NCI-H187 (cell line): ENCODE measurements around the gene SOX12.
A peak's percentile ranks its signal among the peaks of the same experiment; 100 is the strongest.
"Not testable (repeated sequence)": the region's sequence is repeated elsewhere in the genome, so short reads cannot be mapped to it uniquely, and the experiment has no call there.

ENCODE experiments used
- DNase-seq, 2 experiments: peaks; one replicate each; lab custom pipeline; 2025; lab: John Stamatoyannopoulos, UW

The SOX12 gene

DNA sequence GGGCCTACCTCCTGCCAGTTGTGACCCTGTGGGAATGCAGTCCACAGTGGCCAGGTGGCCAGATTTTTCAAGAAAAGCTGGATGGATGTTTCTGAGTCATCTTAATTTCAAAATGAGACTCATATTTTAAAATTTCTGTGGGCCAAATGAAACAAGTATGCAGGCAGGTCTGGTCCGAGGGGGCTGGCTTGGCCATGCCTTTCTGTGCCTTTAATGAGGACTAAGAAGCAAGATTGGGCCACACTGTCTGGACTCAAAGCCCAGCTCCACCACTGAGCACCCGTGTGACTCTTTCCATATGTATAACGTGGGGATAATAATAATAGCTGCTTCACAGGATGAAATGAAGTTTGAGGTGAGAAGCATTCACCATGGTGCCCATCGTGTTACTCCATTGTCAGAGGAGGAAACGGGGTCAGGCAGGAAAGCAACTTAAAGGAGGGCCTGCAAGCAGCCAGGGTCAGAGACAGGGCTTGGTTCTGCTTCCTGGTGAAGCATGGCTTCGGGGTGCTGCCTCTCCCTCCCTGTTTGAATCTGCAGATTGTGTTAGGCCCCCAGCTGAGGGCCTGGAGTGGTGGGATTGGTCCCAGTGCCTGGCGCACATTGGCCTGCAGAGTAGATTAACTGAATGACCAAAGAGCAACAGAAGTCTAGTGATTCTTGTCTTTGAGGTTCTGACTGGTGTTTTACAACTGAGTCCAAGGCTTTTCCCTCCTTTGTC is 3.8 kb downstream of the SOX12 start:
- no peak for DNase-seq

DNA sequence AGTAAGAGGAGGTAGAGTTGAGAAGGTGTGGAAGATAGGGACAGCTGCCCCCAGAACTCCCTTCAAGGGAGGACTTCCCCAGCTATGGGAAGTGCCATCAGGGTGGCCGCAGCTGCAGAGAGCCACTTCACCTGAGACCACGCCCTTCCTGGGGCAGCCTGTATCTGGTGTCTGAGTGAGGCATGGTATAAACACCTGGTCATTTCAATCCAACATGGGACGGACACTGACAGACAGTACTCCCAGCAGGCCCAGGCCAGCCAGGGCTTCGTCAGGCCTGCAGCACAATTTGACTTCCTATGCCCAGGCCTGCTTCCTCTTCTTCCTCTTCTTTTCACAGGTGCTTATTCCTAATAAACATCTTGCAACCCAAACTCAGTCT is 4.5 kb downstream of the SOX12 start:
- DNase-seq: peak; percentile 38 to 72

DNA sequence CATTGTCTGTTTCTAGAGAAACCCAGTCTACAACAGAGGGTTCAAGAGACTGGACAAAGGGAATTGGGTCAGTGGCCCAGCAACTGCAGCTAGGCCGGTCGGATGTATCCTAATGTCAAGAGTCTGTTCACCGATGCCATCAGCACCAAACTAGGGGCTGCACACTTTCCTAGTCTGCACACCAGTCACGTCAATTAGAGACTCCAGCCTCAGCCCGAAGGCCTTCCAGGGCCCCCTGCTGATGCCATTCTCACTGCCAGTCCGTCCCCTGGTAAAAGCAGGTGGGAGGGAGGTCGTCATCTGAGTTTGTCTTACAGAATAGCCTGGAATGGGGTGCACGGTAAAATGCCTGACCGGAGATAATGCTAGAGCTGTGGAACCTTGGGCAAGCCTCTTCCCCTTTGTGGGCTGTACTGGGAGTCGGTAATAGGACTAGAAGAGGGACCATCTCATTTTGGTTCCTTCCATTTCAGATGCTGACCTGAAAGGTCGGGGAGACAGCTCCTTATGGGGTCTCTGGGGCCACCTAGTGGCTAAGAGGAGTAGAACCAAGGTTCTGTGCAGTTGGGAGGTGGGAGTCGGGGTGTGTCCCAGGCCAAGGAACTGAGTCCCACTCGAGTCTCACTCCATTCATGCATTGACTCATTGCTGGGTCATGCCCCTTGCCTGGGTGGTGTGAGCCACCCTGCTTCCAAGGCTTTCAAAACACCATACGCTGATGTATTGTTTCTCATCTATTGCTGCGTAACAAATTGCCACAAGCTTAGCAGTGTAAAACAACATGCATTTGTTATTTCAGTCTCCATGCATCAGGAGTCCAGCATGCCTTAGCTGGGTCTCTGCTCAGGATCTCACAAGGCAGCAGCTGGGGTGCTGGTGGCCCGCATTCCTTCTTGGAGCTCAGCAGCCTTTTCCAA is 5.1 kb downstream of the SOX12 start:
- peak in 1 of 2 experiments; percentile 39 for DNase-seq

DNA sequence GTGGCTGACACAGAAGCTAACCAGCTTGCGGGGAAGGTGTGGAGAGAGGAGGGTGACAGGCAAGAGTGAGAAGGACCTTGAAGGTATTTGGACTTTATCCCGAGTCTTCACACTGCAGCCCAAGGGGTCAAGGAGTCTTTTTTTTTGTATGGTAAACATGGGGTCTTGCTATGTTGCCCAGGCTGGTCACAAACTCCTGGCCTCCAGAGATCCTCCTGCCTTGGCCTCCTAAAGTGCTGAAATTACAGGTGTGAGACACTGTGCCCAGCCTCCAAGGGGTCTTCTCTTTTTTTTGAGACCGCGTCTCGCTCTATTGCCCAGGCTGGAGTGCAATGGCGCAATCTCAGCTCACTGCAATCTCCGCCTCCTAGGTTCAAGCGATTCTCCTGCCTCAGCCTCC is 9.2 kb downstream of the SOX12 start:
- DNase-seq: no peak

DNA sequence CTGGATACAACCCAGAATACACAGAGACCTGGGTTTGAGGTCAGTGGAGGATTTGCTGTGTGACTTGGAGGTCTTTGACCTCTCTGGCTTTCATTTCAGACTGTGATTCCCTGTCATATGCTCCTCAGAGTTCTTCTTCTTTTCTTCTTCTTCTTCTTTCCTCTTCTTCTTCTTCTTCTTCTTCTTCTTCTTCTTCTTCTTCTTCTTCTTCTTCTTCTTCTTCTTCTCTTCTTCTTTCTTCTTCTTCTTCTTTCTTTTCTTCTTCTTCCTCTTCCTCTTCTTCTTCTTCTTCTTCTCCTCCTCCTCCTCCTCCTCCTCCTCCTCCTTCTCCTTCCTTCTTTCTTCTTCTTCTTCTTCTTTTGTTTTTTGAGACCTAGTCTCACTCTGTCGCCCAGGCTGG is 10.7 kb downstream of the SOX12 start:
- DNase-seq: not testable (repeated sequence)

DNA sequence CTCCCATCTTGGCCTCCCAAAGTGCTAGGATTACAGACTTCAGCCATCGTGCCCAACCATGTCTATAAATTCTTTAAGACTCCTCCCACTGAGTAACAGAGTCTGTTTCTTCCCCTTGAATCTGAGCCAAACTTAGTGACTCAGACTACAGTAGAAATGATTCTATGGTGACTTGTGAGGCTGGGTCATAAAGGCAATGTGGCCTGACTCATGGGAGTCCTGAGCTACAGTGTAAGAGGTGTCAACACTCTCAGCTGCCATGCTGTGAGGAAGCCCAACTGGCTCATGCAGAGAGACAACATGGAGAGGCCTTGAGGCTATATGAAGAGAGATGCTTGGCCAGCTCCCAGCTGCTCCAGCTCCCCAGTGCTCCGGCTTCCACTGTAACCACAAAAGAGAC is 16.3 kb downstream of the SOX12 start:
- DNase-seq: no peak

DNA sequence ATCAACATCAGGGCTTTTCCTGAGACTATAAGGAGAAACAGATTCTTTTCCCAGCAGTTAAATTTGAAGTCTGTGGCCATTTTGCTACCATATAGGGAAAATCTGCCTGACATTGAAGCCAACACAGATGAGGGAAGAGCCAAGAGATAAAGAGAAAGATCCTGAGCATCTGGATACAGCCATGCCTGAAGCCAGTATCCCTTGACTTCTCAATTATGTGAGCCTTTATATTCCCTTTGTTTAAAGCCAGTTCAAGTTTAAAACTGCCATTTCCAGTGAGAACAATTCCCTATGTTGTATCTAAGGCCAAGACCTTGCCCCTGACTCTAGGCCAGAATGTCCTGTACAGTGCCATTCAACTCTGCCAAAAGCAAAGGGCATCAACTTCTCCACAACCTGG is 17.8 kb downstream of the SOX12 start:
- DNase-seq: no peak

DNA sequence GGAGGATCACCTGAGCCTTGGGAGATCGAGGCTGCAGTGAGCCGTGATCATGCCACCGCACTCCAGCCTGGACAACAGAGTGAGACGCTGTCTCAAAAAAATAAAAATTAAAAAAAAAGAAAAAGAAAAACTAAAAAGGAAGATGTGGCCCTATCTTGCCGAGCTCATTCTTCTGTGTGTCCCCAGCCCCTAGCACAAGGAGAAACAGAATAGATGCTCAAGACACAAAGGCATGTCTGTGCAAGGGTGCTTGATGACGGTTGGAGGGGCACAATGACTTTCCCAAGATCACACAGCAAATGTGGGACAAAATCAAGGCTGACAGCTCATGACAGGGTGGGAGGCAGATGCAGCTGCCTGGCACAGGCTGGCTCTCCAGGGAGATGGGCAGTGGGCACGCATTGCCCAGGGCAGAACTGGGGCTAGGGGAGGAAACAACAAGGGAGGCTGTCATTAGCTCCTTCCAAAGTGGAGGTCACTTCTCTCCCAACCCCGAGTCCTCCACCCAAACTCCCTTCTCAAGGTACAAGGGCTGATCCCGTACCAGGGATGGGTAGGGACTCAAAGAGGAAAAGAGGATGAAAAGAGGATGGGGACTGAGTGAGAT is 20.8 kb downstream of the SOX12 start:
- DNase-seq: no peak

DNA sequence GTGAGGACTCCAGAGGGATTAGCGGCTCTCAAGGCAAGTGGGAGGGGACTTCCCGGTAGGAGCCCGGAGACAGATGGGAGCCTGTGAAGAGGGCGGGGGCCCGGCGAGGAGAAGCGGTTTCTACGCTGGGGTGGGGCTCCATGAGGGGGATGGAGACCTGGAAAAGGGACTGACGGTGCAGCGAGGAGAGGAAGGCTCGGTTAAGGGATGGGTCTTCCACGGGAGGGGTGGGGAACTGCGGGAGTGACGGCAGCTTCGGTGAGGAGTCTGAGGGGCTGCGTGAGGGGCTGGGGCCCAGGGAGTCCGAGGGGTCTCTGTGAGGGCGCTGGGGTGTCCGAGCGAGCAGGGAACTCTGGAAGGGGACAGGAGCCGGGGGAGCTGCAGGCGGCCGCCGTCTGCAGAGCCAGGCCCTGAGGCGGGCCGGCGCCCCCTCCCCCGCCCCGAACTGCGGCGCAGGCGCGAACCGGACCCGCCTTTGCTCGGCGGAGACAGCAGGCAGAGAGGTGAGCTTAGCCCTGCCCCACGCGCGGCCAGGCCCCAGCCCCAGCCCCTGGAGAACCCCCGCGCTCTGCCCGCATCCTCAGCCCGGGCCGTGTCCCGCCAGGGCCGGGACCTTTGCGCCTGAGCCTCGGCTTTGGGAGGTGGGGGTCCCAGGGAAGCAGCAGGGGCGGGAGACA is 21.4 kb downstream of the SOX12 start, which contains the start of gene NRSN2:
Gene NRSN2 (plus strand): TSS at position 472 of the 677 bp plus-strand sequence. CDS start 2,533 bp downstream, outside the sequence.
- DNase-seq: peak; percentile 21 to 75

DNA sequence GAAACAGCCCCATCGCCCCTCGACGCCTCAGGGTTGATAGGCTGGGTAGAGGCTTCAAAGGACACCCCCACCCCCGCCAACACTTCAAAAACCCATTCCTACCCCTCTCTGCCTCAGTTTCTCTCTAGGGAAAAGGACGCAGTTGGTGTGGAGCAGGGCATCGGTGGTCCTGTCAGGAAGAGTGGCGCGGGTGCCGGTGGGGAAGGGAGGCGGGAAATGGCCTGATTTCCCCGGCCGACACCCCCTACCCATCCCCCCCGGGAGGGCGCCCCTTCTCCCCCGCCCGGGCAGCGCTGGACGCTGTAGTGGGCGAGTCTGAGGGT is 21.9 kb downstream of the SOX12 start:
- DNase-seq: no peak

DNA sequence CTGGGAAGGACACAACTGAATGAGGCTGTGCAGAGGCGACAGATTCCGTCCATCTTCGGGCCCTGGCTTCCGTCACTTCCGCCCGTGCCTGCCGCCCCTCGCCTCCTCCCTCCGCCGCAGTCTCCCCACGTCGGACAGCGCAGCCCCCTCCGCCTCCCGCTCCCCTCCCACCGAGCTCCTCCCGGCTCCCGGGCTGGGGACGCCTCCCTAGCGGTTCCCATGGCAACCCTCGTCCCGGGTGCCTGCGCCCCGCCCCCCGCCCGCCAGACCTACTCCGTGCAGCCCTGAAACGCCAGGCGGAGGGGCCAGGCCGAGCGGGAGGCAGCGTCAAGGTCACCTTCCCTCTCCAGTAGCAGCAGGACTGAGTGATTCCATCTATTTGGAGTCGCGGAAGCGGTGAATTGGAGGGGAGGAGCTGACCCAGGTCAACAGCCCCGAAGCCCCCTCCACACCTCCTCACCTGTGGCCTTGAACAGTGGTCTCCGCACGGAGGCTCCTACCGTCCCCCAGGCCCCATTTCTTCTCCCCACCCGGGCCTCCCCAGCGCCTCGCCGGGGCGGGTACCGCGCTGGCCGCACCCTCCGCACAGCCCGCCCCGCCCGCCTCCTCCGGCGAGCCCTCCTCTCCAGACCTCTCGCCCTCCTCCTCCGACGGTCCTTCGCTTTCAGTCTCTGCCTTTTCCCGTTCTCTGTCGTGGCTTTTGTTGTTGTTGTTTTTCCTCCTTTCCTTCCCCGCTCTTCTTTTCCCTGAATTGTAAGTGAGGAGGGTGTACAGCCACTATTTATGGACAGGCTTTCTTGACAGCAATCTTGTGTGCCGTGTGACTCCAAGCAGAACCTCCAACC is 22.5 kb downstream of the SOX12 start:
- peak; percentile 93 to 98 for DNase-seq

DNA sequence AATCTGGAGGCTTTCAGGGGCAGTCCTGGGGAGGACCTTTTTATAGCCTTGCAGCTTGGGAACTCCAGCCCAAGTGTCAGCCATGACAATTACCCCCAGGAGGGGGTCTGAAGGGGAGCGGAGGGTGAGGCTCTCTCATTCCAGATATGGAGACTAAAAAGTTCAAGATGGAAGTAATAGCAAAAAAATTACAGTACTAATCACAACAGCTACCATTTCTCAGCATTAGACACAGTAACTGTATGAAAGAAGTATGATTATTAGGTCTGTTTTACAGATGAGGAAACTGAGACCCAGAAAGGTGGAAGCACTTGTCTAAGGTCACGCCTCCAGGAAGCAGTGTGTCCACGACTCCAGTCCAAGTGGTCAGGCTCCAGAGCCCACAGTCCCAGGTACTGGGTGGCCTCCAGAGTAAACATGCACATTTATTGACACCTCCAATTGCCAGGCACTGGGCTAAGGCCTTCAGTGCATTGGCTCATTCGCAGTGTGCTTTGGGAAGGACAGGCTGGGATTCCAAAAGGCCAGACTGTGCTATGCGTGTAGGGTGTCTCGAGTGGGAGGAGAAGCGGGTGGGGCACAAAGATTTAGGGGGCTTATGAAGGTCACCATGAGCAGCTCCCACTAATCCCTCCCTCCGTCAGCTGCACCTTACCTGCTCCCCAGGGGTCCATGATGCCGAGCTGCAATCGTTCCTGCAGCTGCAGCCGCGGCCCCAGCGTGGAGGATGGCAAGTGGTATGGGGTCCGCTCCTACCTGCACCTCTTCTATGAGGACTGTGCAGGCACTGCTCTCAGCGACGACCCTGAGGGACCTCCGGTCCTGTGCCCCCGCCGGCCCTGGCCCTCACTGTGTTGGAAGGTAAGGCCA is 23.9 kb downstream of the SOX12 start:
- DNase-seq: no peak

DNA sequence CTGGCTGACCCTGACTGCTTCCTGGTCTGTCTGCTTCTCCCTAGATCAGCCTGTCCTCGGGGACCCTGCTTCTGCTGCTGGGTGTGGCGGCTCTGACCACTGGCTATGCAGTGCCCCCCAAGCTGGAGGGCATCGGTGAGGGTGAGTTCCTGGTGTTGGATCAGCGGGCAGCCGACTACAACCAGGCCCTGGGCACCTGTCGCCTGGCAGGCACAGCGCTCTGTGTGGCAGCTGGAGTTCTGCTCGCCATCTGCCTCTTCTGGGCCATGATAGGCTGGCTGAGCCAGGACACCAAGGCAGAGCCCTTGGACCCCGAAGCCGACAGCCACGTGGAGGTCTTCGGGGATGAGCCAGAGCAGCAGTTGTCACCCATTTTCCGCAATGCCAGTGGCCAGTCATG is 27.8 kb downstream of the SOX12 start:
- no peak for DNase-seq

DNA sequence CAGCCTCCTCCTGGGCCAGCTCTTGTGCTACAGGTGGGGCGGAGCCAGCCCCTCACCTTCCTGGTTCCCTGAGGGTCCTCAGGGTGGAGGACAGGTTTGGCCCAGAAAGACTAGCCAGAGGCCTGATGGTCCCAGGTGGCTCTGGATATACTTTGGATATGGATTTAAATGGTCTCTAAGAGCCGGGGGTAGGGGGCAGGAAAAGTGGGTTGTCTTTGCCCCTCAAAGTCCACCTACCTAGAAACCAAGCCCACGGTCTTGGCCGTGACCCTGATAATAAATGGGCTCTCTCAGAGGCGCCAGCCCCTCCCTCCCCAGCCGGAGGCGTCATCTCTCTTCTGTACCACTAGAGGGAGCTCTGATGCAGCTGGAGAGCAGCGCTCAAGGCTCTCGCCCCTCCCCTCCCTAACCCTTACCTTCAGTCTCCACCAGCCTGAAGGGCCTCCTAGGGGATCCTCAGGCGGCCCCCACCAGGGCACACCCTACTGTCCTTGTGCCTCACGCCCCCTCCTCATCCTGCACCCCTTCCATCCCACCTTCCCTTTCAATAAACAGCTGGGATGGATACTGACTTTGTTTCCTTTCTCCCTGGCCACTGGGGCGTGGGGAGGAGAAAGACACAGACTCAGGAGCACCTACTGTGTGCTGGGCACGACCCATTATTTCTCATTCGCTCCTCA is 29.1 kb downstream of the SOX12 start:
- DNase-seq: peak; percentile 22 to 55

DNA sequence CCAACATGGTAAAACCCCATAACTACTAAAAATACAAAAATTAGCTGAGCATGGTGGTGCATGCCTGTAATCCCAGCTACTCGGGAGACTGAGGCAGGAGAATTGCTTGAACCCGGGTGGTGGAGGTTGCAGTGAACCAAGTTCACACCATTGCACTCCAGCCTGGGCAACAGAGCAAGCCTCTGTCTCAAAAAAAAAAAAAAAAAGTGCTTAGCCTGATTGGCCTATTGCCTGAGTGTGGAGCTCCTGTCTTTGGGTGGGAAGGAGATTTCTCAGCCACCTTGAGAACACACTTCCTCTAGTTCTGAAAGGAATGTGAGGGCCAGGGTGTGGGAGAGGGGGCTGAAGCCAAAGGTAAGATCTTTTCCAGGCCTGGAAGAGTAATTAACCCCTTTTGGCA is 30.8 kb downstream of the SOX12 start:
- not testable (repeated sequence) for DNase-seq

DNA sequence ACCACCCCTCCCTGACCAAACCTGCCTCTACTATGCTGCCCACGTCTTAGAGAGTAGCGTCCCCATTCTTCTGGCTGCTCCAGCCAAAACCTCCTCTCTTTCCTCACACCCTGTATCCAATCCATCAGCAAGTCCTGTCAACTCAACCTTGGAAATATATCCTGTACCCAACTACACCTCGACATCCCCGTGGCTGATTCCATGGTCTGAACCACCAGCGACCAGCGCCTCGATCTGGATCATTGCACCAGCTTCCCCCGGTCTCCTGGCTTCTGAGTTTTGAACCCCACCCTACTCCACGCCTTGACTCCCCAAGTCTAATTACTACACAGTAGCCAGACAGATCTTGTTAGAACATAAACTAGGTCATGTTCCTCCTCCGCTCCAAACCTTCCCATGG is 31.4 kb downstream of the SOX12 start:
- DNase-seq: no peak

DNA sequence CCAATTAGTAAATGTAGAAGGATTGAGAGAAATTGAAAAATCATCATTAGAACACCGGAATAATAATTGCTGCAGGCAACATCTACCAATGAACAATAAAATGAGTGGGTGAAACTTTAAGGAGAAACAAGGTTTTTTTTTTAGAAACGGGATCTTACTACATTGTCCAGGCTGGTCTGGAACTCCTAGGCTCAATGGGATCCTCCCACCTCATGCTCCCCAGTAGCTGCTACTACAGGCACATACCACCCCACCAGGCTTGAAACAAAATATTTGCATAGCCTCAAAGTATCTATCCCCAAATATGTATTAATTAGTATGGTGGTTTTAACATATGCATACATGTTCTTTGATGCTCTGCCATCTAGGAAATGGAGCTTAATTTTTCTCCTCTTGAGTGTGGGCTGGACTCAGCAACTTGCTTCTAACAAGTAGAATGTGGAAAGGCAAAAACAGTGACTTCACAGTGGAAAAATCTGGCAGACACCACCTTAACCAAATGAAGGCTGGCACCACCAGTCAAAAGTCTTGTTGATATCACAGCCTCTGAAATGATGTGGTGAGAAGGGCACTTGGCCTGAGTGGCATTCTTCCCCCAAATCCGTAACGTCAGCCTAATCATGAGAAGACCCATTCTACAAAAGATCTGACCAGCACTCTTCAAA is 33.7 kb downstream of the SOX12 start:
- no peak for DNase-seq

DNA sequence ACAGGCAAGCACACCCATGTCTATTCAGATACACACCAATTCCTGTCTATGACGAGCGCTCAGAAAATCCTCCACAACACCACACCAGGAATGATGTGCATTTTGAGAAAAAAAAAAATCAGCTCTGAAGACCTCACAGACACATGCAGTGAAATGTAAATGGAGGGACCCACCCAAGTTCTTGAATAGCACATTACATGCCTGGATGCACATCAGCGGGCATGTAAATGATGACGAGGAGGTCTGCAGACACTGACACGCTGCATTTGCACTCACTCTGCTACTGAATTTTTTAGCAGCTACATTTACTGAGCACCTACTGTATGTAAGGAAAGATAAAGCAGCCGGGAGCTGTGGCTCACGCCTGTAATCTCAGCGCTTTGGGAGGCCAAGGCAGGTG is 36.2 kb downstream of the SOX12 start:
- peak; percentile 9 to 46 for DNase-seq
